HCT116 (cell line): ENCODE measurements around the gene UTF1.

ENCODE experiments used
- POLR2A ChIP-seq: IDR thresholded peaks from 2 replicates; pipeline ENCODE4 v1.7.0; 2011; ENCODE audit warnings: borderline replicate concordance; ENCODE audit not compliant: insufficient read depth, insufficient read length; ENCODE audit errors: extremely low read depth
- TF ChIP-seq, protein P1 (sequence below), 3 experiments: fragments of 200-600 bp in 1 of 3; sonication (generic) in 1 of 3; IDR thresholded peaks in 2 of 3; conservative IDR thresholded peaks in 1 of 3; 2 replicates each; pipeline ENCODE4 v1.5.1; 2012 to 2017; ENCODE audit warnings: low read depth in 2 of 3, low read length in 2 of 3, antibody characterized with exemption in 1 of 3, borderline replicate concordance in 1 of 3, control low read depth in 1 of 3, mild to moderate bottlenecking in 1 of 3, mixed read lengths in 1 of 3, mixed run types in 1 of 3, moderate library complexity in 1 of 3; ENCODE audit not compliant: insufficient read depth in 1 of 3
- TF ChIP-seq, protein P2 (sequence below): IDR thresholded peaks from 2 replicates; pipeline ENCODE4 v1.6.1; 2012; ENCODE audit warnings: low read depth

DNA sequence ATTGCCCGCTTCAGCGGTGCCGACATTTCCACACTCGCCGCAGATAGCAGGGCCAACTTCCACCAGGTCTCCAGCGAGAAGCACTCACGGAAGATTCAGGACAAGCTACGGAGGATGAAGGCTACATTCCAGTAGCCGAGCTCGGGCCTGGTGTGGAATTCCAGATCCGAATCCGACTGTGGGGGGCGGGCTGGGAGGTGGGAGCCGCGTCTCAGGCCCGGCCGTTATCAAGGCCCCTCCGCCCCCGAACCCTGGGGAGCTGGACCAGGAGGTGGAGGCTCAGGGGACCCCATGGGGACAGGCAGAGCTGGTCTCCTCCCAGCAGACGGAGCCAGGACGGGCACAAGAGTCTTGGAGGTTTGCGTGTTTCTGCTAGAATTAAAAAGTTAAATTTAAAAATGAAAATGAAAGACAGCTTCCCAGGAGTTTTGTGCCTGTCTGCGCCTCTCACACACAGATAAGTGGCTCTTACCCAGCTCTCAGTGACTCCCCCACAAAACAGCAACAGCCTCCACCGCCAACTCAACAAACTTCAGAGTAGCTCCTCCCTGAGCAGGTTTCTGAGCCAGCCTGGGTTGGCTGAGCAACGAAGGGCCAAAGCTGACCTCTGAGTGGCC is 5.2 kb upstream of the UTF1 start:
- TF ChIP-seq, protein P1, sequence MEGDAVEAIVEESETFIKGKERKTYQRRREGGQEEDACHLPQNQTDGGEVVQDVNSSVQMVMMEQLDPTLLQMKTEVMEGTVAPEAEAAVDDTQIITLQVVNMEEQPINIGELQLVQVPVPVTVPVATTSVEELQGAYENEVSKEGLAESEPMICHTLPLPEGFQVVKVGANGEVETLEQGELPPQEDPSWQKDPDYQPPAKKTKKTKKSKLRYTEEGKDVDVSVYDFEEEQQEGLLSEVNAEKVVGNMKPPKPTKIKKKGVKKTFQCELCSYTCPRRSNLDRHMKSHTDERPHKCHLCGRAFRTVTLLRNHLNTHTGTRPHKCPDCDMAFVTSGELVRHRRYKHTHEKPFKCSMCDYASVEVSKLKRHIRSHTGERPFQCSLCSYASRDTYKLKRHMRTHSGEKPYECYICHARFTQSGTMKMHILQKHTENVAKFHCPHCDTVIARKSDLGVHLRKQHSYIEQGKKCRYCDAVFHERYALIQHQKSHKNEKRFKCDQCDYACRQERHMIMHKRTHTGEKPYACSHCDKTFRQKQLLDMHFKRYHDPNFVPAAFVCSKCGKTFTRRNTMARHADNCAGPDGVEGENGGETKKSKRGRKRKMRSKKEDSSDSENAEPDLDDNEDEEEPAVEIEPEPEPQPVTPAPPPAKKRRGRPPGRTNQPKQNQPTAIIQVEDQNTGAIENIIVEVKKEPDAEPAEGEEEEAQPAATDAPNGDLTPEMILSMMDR (IDR thresholded peaks at IDR 0.05 in 2 of 3, conservative IDR thresholded peaks at IDR 0.05 in 1 of 3; ENCODE audit: borderline replicate concordance in 1 of 3, insufficient read depth in 1 of 3, low read depth in 2 of 3, low read length in 2 of 3), result no peak
- TF ChIP-seq, protein P2, sequence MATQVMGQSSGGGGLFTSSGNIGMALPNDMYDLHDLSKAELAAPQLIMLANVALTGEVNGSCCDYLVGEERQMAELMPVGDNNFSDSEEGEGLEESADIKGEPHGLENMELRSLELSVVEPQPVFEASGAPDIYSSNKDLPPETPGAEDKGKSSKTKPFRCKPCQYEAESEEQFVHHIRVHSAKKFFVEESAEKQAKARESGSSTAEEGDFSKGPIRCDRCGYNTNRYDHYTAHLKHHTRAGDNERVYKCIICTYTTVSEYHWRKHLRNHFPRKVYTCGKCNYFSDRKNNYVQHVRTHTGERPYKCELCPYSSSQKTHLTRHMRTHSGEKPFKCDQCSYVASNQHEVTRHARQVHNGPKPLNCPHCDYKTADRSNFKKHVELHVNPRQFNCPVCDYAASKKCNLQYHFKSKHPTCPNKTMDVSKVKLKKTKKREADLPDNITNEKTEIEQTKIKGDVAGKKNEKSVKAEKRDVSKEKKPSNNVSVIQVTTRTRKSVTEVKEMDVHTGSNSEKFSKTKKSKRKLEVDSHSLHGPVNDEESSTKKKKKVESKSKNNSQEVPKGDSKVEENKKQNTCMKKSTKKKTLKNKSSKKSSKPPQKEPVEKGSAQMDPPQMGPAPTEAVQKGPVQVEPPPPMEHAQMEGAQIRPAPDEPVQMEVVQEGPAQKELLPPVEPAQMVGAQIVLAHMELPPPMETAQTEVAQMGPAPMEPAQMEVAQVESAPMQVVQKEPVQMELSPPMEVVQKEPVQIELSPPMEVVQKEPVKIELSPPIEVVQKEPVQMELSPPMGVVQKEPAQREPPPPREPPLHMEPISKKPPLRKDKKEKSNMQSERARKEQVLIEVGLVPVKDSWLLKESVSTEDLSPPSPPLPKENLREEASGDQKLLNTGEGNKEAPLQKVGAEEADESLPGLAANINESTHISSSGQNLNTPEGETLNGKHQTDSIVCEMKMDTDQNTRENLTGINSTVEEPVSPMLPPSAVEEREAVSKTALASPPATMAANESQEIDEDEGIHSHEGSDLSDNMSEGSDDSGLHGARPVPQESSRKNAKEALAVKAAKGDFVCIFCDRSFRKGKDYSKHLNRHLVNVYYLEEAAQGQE, result no peak
- no peak for TF ChIP-seq POLR2A
